HG03558 (cell line): Measurements from ENCODE around the gene PTPRG.

Experiments
- ATAC-seq: cut with Tn5 transposase; IDR thresholded peaks from one replicate; pipeline ENCODE4 v1.9.1; 2021; ENCODE audit warnings: moderate number of reproducible peaks; ENCODE audit not compliant: unreplicated experiment; ENCODE audit errors: extremely low read depth

Gene PTPRG

DNA sequence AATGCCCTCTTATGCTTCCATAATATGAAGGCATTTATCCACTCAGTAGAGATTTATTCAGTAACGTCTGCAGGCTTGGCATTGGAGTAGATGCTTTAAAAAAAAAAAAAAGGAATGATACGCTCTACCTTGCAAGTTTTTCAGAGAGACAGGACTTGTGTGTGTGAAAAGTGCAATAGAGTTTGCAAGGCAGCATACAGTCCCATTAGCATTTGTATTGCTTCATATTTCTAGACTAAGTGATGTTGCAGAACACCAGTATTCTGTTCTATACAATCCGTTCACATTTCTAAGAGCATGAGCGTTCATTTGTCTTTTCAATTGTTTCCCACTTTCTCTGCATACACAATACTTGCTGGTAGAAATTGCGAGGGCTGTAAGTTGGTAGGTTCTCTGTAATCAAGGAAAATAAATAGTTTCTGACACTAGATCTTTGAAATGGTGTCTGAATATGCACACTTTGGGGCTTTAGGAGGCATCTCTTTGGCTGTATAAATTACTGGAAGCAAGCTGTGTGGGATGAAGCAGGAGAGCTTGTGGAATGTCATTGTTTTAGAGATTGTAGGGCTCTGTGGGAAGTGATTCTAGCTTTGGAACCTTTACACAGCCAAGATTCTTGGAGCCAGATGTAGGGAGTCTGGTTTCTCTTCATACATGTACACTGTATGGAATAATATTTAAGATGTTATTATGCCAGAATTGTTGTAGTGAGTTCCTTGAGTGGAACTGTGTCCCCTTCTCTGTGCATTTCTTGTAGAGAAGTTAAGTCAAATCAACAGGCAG, 549.3 kb downstream of the PTPRG start:
- ATAC-seq: no peak

DNA sequence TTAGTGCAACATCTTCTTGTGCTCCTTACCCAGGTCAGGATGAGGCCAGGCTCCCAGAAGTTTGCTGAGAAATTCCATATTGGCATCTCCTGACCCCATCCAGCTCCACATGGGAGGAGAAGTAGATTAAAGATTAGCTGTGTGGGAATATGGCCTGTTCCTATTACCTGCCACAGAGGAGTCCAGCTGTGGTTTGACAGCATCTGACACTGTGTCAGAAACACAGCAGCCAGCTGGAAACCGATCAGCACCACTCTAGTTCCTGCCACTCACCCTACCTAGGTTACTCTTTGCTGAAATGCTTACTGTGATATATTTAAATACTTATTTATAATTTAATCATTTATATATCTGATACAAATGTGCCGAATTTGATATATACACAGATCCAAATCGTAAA, 551.7 kb downstream of the PTPRG start:
- ATAC-seq: no peak

DNA sequence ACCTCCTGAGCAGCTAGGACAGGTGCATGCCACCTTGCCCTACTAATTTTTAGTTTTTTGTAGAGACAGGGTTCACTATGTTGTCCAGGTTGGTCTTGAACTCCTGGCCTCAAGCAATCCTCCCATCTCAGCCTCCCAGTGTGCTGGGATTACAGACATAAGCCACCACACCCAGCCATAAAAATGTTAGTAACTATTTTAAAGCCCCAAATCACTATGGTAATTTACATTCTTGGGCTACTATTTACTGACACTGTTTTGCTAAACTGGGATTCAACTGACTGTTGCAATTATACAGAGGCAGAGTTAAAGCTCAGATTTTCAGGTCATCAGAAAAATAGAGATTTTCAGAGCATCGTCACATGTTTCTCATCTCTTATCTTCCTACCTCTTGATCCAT, 553.4 kb downstream of the PTPRG start:
- ATAC-seq: no peak

DNA sequence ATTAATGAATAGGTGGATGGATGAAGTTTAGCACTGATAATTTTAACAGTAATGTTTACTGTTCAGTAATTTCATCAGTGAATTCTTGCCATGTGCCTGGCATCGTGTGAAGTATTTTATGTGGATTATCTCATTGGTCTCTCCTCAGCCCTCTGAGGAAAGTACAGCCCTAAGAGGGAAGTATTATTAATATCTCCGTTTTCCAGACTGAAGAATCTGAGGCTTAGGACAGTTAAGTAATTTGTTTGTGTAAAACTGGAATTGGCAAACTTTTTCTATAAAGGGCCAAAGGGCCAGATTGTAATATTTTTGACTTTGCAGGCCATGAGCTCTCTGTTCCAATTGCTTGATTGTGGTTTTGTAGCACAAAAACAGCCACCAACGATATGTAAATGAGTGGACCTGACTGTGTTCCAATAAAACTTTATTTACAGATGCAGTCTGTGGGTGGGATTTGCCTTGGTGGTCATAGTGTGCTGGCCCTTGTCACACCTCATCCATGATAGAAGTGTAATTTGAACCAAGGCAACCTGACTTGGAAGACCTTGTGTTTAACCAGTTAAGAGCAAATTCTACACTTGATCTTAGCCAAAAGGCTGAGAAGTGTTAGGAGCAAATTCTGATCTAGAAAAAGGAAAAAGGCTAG, 556.7 kb downstream of the PTPRG start:
- no peak for ATAC-seq

DNA sequence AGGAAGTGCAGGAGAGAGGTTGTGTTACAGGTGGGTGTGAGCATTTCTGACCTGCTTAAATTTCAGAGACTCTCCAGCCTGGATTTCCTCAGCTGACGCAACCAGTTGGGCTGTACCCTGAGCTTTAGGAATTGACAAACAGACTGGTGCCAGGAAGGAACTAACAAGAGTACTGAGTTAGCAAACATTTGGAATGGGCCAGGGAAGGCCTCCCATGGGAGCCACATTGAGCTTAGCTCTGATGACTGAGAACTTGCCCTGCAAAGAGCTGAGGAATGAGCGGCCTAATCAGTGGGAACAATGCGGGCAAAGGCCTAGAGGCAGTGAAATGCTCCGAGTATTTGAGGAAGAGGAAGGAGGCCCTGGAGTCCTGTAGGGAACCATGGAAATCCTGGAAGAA, 557.8 kb downstream of the PTPRG start:
- no peak for ATAC-seq

DNA sequence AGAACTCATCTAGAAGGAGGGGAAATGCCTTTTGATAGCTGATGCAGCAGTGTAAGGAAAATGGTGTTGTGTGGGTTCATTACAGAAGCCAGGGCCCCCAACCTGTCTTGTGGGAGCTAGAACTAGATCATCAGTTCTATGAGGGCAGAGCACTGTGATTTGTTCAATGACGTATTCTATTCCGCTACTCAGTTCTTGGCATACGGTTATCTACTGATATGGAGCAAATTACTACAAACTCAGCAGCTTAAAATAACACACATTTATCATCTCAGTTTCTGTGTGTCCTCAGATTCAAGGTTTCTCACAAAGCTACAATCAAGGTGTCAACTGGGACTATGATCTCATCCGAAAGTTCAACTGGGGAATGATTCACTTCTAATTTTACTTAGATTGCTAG, 561.4 kb downstream of the PTPRG start:
- no peak for ATAC-seq

DNA sequence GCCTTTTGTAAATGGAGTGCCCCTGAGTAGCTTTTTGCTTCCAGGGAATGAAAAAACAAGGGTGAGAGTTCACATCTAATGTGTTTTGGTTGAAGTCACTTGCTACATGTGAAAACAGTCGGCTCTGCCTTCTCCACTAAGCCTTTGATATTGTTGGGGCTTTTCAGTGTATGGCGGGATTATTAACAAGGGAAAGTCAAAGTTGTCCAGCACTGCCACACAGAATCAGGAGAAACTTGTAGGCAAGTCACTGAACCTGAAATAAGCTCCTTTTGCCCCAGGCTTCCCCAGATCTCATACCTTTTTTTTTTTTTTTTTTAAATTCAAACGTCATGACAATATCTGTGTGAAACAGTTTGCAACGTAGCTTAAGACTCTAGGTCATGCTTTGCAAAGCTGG, 564.0 kb downstream of the PTPRG start:
- no peak for ATAC-seq

DNA sequence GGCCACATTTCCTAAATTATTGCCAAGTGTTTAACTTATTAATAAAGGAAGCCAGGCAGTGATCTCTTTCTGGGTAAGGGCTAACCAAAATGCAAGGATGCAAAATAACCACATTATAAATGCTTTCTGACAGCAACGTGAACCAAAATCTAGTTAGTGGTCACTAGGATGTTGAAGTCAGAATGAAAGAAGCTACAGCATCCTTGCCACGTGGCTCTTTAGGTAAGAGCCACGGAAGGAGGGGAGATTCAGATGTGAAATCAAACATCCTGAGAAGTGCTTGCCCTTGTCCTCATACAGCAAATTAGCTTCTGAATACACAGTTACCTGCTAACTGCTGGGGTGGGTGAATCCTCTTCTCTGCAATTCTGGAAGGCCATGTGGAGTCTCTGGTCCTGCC, 565.7 kb downstream of the PTPRG start:
- ATAC-seq: no peak

DNA sequence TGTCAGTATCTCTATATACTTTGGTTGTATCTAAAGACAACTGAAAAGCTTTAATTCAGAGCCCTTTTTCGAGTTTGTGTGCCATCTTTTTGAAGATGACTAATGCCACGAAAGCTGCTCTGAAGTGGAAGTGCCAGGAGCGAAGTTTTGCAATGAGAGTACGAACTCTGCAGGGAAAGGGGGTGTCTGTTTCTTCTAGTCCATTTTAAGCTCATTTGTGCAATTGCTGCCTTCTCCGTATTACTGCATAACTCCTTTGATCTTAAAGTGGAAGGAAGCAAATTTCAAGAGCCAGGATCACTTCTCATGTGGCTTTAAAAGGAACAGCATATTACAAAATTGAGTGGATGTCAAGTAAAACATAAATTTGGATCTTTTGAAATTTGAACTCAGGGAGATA, 566.7 kb downstream of the PTPRG start:
- no peak for ATAC-seq

DNA sequence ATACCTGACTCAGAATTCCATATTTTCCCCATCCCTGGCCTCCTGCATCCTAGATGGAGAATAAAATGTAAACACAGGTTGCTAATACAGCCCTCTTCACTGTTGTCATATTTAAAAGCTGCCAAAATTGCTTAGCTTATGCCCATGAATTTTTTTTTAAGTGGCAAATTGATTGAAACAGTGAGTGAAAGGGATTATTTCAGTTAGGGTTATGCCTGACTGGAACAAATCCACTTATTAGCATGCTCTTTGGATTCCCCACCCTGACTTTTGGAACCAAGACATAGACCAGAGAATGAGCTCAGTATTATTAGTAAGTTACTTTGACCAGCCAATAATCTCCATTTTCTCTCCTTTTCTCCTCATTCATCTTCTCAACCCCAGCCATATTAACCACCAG, 567.3 kb downstream of the PTPRG start:
- no peak for ATAC-seq

DNA sequence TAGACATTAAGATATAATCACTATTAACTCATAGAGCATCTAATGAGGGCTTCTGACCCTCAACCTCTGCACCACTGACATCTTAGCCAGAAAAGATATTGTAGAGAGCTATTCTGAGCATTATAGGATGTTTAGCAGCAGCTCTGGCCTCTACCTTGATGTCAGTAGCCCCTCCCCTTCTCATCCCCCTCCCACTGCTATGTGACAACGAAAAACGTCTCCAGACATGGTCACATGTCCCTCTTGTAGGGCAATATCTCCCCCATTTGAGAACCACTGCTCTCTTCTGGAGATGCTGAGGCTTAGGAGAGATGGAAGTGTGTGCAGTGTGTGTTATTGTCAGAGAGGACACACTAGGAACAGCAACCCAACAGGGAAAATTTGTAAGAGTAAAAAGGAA, 569.7 kb downstream of the PTPRG start:
- ATAC-seq: no peak

DNA sequence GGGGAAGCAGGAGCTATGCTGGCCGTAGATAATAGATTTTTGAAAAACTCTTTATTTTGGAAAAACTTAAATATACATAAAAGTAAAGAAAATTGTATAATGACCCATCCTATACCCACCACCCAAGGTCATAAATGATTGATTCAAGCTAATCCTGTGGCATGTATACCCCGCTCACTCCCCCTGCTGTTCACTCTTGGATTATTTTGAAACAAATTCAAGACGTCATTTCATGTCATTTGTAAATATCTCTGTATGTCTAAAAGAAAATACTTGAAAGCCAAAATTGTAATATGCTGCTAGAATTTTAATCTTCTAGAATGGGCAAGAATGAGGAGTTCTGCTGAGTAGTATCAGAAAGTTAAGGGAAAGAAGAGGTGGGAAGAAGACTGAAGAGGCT, 570.2 kb downstream of the PTPRG start:
- ATAC-seq: no peak

DNA sequence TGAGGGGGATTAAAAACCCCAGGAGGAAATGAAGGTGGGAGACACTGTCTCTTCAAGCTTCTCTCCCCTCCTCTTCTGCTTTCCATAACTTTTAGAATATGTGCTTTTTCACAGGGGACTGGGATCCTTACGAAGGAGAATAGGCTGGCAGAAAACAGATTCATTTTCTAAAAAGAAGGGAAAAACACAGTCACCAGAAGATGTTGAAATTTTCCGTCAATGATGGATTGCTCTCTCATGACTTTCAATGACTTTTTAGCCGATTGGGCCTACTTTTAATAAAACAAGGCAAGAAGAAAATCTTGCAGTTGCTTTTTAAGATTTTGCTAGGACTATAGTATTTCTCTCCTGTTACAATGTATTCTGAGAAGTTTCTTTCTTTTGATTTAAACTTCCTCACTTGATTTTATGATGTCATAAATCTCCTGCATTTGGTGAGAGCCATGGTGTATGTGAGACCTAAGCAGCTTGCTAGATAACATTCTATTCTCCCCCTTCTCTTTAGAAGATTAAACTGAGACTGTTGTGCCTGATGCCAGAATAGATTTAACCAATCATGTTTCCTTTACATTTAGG, 570.7 kb downstream of the PTPRG start:
- no peak for ATAC-seq

DNA sequence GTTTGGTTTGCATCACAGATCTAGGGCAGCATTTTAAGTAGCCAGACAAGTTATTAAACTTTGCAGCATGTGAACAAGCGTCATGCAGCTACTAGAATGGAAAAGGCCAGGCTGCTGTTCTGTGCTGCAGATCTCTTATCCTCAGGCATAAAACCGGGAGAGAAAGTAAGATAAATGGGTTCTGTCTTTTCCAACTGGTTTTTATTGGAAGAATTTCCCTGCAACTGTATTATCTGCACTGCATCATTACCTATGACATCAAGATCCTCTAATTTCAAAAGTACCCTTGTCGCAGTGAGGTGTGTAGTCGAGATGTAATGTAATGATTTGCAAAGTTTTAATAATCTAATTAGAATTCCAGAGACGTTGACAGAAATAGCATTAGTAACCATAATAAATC, 571.6 kb downstream of the PTPRG start:
- no peak for ATAC-seq

DNA sequence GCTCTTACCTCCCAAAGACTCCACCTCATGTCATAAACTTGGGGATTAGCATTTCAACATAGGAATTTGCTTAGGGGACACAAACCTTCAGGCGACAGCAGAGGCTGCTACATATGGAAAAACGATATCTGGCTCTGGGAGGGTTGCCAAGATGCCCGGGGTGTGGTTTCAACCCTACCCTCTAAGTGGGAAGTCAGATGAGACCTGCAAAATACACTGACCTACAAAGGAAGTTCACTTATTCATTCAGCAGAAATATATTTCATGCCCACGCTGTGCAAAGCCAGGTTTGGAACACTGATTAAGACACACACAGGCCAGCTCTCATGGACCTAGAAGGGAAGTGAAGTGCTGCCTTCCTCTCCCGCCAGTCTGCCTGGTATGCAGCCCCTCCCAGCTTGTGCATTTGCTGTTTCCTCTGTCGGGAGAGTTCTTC, 572.7 kb downstream of the PTPRG start:
- ATAC-seq: no peak

DNA sequence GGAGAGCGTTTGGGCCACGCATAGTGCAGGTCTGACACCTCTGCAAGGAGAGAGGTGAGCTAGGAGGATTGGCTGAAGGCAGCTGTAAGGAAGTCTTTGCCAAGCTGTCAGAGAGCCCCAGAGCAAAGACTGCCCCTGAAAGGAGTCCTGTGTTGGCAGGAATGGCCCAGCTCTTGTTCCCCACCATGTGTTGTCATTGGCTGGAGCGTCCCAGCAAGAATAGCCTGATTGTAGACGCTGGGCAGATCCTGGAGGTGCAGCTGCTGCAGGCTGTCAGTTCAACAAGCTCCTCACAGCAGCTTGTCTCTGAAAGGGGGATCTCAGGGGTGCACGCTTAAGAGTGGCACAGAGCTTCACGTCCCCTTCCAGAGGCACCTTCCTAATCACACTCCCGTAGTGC, 574.4 kb downstream of the PTPRG start:
- ATAC-seq: no peak

DNA sequence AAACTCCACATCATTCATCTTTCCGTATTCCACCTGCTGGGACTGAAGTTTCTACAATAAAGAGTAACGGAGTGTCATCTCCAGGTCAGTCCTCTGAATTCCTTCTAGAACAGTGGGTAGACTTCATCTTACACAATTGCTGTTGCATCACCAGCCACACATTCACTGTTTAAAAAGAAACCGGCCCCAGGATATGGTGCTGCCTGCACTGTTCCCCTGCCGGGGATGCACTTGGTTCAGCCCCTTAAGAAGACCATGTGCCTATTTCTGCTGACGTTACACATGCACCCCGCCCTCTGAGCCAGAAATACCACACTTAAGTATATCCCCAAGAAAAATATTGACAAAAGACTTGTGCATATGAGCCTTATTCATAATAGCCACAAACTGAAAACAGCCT, 578.6 kb downstream of the PTPRG start:
- ATAC-seq: no peak

DNA sequence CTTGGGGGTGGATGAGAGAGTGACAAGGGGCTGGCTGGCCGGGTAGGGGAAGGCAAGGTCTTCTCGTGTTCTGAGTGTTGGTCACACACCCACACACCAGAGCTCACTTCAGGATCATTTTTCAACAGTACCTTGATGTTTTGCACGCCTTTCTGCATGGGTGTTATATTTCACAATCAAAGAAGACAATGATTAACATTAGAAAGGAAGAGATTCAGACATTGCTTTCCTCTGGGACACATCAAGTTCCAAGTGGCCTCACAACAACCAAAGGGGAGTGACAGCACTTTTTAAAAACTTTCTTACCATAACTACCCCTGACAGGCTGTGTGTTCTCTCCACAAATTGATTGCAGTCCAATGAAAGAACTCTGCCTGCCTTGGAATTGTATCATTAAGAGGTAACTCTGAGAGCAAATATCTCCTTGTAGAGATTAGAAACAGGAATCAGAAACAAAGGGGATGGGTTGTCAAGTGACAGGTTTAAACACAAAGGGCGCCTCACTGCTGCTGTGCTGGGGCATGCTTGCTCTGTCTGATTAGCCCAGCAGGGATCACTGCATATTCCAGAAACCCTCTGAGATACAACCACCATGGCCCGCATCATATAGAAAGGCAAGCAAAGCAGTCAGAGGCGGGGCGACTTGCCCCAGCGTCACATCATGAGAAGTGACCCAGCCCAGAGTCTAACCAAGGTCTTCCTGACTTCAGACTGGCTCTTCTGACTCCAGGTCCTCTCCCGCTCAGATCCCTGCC, 581.1 kb downstream of the PTPRG start:
- ATAC-seq: no peak

DNA sequence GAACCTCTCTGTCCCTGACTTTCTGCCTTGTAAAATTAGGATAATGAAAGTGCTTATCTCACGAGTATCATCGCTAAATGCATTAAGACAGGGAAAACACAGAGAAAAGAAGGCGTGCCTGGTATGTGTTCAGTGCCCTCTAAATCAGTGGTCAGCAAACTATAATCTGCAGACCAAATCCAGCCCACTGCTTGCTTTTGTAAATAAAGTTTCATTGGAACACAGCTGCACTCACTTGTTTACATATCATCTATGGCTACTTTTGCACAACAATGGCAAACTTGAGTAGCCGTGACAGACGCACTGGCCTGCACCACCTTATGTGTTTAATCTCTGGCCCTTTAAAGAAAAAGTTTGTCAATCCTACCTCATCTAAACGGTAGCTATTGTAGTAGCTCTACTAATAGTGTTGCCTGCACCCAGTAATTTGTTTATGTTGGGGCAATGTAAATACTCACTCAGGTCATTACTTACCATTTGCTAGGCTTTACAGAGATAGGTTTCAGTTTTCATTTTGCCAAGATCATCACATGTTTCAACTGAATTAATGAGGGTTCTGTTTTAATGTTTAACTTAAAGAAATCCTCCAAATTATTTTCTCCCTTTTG, 582.6 kb downstream of the PTPRG start:
- ATAC-seq: no peak

DNA sequence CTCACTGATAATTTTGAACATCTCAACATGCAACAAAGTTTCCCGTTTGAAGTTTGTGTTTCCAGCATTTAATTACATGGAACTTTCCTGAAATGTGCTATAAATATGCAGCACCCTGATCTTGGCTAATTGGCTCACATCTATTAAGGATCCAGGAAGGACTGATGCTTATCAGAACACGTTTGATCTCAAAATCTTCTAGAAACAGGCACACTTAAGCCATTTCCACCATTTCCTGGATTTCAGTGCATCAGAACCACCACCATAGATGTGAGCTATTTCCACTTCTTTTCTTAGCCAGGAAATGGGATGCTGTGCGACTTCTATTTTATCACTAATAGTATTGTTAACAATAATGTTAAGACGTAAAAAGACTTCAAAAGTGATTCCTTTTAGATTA, 583.1 kb downstream of the PTPRG start:
- no peak for ATAC-seq
